Measurements from ENCODE around the gene TCF19.
A peak's percentile ranks its signal among the peaks of the same experiment; 100 is the strongest.

TCF19 gene

DNA sequence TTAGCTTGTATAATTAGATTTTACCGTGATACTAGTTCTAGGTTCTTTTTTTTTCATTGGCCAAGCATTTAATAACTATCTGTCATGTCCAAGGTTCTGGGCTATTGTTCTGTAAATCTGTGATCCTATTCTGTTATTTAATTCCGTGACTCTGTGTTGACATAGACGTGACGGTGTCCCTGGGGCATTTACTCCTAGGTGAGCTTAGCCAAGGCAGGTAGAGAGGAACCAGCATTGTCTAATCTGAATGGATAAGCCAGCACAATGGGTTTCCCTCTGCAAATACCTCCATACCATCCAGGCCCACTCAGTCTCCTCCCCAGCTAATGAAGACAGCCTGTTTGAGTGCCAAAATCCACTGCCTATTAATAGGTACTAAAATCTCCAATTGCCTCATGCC, 29.3 kb upstream of the TCF19 start:
- no peak for DNase-seq

DNA sequence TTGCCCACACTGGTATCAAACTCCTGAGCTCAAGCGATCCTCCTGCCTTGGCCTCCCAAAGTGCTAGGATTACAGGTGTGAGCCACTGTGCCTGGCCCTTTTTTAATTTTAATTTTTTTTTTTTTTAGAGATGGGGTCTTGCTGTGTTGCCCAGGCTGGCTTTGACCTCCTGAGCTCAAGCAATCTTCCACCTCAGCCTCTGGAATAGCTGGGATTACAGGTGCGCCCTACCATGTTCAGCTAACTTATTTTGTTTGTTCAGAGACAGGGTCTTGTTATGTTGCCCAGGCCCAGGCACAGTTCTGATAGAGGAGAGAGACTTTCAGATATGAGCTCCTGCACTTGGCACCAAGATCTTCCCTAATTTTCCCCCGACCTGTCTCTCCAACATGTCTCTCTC, 27.6 kb upstream of the TCF19 start:
- no peak for DNase-seq

DNA sequence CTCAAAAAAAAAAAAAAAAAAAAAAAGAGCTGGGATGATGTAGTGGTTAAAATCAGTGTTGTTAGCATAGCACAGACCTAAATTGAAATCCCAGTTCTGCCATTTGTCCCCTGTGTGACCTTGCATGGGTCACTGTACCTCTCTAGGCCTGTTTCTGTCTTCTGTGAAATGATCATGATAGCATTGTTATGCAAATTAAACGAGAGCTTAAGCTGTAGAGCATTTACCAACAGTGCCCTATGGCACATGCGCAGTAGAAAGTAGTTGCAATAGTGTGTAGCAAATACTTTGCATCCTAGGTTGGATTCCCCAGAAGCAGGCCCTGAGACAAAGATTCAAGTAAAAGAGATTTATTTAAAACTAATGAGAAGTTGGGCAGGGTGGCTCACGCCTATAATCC, 26.8 kb upstream of the TCF19 start:
- no peak for DNase-seq

DNA sequence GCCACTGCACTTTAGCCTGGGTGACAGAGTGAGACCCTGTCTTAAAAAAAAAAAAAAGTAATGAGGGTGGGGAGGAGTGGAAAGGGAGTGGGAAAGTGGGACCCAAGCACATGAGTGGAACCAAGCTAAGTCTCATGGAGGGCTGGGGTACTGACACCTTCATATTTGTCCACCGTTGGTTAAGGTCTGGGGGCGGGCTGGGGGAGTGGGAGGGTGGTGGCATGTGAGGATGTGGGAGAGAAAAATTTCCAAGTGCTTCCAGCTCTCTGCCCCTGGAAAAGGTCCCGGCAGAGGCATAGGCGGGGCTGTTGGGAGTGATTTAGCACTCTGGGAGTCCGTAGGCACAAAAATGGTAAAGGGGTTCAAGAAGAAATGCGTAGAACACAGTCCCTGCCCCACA, 25.6 kb upstream of the TCF19 start:
- no peak for DNase-seq

DNA sequence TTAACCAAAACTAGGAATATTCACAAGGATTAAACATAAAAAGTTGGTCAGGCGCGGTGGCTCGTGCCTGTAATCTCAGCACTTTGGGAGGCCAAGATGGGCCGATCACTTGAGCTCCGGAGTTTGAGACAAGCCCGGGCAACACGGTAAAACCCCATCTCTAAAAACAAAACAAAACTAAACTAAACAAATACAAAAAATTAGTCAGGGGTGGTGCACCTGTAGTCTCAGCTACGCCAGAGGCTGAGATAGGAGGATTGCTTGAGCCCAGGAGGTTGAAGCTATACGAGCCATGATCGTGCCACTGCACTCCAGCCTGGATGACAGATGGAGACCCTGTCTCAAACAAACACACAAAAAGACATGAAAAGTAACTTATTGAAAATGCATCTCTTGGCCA, 22.7 kb upstream of the TCF19 start:
- no peak for DNase-seq

DNA sequence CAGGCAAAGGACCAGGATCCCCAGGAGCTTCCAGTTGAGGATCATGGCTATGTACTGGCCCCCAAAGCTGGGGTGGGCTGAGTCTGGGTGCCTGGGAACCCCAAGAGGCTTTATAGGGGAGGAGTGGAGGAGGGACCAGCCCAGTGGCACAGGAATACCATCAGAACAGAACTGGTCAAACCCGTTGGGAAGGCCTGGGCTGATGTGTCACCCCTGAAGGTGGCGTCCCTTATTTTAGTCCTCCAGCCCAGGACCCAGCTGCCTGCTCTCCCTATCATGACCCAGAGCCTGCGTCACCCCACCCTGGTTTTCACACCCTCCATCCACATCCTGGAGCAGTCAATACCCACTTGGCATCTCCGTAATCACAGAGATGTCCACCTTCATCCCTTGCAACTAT, 19.4 kb upstream of the TCF19 start, which contains the start of gene PSORS1C2:
PSORS1C2 (minus strand) TSS at position 85 of the 400 bp plus-strand sequence; CDS start at position 45, 40 bp downstream.
- no peak for DNase-seq

DNA sequence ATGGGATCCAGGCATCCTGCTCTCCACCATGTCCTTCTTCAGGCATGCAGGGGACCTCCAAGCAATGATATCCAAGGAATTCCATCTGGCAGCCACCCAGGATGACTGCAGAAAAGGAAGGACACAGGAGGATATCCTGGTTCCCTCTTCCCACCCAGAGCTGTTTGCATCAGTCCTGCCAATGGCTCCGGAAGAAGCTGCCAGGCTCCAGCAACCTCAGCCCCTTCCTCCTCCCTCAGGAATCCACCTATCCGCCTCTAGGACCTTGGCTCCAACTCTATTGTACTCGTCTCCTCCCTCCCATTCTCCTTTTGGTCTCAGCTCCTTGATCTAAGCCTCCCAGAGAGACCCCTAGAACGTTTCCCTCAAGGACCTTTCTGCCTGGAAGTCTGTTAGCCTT, 18.8 kb upstream of the TCF19 start:
- DNase-seq, result no peak

DNA sequence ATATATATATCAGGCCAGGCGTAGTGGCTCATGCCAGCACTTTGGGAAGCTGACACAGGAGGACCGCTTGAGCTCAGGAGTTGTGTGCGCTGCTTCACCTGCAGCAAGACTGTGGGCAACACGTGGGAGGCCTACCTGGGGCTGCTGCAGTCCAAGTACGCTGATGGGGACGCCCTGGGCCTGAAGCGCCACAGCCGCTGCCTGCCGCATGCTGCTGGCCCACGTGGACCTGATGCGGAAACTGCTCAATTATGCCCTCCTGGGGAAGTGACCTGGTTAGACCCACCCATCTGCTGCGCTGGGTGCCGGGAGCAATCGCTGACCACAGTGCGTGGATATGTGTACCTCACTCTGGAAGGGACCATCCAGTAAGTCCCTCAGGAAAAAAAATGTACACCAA, 17.7 kb upstream of the TCF19 start:
- DNase-seq, result no peak

DNA sequence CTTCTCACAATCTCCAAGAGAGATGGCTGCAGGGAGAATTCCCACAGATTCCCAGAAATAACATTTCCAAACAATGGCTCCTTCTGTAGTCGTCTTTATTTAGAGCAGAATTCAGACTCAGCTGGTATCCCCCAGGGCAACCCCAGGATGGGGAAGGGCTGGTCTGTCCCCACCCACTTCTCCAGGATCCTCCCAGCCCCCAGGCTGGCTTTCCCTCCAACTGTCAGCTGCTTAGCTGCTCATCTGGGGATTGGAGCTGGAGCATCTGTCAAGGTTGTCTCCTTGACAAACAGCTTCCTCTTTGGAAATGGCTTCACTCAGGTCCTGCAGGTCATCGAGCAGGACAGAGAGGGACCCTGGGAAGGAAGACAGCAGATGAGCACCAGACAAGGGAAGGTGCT, 16.0 kb upstream of the TCF19 start:
- DNase-seq, result no peak

DNA sequence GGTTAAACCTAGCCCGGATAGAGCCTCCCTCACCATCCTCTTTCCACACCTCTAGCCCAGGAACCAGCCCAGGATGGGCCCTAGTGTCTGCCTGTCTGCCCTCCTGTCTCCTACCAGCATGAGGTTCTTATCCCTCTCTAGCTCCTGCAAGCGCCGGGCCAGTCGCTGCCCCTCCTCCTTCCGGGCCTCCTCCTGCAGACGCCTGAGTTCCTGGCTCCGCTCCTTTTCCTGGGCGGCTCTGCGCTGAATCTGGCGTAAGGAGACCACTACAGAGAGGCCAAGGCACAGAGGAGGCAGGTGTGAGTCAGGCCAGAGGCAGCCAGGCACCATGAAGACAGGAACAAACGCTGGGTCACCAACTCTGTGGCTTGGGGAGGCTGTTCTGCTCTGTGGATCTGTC, 15.2 kb upstream of the TCF19 start:
- DNase-seq, result no peak

DNA sequence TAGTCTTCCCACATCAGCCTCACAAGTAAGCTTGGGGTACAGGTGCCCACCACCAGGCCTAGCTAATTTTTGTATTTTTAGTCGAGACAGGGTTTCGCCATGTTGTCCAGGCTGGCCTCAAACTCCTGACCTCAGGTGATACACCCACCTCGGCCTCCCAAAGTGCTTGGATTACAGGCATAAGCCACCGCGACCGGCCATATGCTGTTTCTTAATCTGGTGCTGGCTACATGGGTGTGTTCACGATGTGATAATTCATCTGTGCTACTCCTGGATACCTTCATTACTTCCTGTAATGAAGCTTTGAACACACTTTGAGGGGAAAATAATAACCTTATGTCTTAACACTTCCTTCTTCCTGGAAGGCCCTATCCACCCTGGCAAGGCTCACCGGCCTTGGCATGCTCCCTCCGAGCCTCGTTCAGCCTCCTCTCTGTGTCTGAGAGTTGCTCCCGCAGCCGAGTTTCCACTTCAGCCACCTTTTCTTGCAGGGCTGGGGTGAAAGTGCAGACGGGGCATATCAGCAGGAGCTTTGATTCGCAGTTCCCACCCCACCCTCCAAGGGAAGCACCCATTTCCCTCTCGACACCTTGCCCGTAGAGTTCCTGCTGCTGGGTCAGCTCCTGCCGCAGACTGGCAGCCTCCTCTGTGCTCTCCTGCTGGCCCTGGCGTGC, 14.0 kb upstream of the TCF19 start:
- no peak for DNase-seq

DNA sequence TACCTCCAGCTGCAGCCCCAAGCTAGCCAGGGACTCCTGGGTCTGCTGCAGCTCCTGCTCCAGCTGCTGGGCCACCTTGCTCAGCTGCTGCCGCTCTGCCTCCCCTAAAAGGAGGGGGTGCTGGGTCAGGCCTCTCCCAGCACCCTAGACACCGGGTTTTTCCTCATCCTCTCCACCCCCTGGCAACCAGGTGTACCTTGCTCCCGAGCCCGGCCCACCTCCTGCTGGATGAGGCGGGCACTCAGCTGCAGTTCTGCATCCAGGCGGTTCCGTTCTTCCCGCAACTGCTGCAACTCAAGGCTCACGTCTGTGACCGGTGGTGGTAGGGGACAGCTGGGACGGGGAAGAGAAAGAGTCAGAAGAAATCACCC, 13.4 kb upstream of the TCF19 start:
- no peak for DNase-seq

DNA sequence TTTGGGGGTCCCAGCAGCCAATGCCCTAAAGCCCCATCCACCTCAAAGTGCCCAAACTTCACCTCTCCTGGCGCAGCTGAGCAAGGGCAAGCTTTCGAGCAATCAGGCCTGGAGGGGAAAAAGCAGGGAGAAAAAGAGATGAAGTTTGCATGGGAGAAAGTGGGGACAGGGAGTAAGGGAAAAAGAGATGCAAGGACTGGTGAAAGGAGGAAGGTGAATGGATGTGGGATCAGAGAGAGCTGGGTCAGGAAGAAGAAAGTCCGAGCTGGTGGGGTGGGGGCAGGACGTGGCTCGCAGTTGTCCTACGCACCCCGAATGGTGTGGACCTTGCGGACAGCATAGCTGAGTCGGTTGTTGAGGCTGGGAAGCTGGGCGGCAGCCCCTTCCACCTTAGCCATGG, 13.0 kb upstream of the TCF19 start:
- DNase-seq, result no peak

DNA sequence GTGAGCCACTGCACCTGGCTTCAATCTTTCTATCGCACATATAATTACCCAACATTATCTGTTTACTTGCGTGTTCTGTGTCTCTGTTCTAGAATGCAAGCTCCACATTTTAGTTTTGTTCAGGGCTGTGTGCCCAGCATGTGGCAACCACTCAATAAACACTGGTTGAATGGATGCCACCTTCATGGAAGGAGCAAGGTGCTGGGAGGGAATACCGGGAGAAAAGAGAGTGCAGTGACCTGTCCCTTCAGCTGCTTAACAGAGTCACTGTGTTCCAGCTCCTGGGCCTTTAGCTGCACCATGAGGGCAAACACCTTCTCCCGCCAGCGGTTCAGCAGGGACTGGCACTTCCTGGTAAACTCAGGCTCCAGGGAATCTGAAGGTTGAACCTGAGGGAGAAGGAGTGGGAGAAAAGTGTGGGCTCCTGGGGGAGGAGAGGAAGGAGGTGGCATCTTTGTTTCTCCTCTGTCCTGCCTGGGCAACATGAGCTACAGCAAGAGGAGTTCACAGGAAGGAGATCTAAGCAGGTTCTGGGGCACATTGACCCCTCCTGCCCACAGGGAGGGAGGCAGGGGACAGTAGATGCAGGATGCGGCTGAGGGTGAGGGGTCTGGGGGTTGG, 8.5 kb upstream of the TCF19 start:
- no peak for DNase-seq

DNA sequence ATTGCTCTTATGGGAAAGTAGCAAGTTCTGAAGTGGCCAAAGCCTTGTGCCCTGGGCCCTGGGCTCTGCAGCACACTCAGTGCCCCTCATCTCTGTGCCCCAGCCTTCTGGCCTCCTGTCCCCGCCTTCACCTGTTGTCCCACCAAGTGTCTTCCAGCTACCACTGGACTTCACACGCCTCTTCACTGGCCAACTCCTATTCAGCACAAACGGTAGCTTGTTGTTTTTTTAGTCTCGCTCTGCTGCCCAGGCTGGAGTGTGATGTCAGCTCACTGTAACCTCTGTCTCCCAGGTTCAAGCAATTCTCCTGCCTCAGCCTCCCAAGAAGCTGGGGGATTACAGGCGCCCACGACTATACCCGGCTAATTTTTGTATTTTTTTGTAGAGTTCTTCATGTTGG, 5.6 kb upstream of the TCF19 start:
- no peak for DNase-seq

DNA sequence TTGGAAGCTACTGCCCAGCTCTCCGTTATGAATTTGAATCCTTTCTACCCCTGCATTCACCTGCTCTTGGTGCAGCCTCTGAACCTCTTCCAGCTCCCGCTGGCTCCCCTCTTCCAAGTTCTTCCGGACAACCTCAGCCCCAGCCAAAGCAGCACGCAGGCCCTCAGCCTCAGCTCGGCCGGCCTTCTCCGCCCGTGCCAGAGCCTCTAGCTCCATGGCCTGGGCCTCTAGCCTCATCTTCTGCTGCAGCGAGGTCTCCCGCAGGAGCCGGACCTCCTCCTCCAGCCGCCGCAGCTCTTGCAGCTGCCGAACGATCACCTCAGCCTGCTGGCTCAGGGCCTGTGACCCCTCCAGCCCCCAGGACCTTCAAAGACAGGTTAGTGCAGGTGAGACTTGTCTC, 4.0 kb upstream of the TCF19 start:
- no peak for DNase-seq

DNA sequence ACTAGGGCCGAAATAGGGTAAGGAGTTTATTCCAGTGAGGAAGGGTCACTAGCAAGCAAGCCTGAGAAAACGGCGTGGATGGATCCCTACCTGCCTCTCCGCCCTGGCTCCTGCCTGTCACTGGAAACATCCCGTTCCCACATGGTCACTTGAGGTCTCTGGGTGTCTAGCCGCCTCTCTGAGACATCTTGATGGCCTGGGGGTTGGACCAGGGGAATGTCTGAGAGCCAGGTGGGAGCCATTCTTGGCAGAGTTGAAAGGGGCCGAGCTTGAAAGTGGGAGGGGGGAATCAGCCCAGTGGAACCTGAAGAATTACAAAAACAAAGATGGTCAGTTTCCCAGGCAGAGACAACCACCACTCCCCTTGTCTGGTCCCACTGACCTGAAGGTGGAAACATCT, 1.7 kb upstream of the TCF19 start:
- no peak for DNase-seq

DNA sequence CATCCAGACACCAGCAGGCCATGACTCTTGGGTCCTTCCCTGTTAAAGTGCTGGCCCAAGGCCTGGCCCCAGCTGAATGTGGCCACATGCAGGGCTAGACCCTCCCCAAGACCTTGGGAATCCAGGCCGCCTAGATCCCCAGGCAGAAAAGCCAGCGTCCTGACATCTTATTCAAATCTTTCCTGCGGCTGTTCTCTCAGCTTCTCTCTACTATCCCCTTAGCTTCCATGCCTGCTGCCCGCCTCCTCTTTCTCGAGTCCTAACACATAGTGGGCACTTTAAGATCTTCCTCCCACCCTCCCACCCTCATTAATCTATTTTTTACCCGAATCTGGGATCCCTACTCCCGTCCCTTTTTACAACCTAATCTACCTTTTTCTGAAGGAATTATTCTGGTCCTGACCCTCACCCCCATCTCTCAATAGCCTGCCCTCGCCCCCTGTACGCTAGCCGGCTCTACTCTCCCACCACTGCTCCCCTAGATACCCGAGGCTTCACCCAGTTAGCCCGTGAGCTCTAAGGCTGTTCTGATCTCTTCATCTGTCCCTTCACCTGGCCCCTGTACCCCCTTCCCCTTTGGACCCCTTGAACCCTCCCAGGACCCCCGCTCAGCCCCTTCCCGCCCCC, 763 bp upstream of the TCF19 start, which contains the start of gene CCHCR1:
CCHCR1 (minus strand) TSS at position 290 of the 627 bp plus-strand sequence; CDS start at position 88, 202 bp downstream.
- no peak for DNase-seq

DNA sequence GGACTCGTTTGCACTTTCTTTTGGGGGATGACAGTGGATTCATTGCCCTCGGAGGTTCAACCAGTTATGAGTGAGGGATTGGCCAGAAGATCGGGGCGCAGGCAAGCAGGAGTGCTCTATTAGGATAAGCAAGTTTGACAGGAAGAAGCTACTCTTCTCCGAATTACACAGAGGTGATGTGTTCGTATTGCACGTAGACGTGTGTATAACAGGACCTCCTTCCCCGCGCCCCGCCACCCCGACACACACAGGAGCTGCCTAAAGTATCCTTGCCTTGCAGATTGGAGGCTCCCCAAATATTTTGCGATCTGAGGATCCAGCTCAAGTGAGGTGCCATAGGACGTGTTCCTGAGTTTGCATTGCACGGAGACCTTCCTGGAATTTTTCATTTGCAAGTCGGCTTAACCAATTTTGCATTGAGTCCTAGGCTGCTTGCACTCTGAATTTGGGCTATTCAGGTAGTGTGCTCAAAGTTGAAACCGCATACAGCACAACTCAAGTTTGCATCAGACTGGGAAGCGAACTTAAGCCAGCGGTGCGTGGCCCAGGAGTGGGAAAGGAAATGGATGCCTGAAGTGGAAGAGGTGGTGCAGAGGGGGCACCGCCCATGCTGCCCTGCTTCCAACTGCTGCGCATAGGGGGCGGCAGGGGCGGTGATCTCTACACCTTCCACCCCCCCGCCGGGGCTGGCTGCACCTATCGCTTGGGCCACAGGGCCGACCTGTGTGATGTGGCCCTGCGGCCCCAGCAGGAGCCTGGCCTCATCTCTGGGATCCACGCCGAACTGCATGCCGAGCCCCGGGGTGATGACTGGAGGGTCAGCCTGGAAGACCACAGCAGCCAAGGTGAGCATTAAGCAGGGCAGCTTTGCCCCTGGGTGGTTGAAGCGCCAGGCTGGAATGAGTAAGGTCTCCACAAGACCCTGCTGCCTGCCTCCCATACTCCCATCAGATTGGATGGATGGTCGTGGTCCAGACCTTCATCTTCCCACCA, 770 bp downstream of the TCF19 start:
- DNase-seq, result peak; percentile 31

DNA sequence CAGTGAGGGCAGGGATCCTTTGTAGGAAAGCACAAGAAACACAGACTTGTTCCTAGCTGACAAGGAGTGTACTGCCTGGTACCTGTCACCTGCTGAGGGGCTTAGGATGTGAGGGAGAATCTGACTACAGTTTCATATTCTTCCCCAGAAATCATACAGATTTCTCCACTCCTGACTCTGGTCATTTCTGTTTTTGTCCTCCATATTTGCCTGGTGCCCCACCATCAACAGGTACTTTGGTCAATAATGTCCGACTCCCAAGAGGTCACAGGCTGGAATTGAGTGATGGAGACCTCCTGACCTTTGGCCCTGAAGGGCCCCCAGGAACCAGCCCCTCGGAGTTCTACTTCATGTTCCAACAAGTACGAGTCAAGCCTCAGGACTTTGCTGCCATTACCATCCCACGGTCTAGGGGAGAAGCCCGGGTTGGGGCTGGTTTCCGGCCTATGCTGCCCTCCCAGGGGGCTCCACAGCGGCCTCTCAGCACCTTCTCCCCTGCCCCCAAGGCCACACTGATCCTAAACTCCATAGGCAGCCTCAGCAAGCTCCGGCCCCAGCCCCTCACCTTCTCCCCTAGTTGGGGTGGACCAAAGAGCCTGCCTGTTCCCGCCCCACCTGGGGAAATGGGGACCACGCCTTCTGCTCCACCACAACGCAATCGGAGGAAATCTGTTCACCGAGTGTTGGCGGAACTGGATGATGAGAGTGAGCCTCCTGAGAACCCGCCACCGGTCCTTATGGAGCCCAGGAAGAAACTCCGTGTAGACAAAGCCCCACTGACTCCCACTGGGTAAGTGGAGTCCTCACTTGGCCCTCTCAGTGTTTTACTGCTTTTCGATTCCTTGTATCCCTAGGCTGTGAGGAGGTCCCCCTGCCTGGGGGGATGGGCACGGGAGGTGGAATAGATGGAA, 3.1 kb downstream of the TCF19 start:
- DNase-seq, result no peak

DNA sequence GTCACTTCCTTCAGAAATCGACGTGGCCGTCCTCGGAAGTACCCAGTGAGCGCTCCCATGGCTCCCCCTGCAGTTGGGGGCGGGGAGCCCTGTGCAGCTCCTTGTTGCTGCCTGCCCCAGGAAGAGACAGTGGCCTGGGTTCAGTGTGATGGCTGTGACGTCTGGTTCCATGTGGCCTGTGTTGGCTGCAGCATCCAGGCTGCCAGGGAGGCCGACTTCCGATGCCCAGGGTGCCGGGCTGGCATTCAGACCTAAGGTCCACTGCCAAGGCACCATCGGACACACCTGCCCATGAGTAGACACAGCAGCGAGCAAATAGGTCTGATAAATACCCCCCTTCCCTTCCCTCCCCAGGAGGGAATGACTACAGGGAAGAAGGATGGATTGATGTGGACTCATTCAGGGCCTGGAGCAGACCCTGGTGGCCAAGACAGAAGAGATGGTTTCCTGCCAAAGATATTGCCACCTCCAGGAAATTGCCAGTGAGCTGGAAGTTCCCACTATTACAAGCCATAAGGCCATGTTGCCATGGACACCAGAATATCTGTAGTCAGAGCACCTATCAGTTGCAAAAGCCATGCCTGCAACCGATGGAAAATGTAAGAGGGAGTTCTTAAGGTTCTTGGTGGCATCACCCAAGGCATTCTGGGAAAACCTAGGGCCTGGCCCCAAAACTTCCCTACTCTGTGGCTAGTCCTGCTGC, 4.2 kb downstream of the TCF19 start:
- DNase-seq, result no peak

All from CD4-positive, alpha-beta T cell treated with Interleukin-17A for 4 hours (primary cell).